Astrocyte (in vitro differentiated cells and primary cell): ENCODE measurements around the gene MRTFB.

Source experiments
- CTCF ChIP-seq: IDR thresholded peaks from 2 replicates; pipeline ENCODE4 v1.5.1; 2011; ENCODE audit warnings: low read depth, mild to moderate bottlenecking, inconsistent platforms, low read length, moderate library complexity; ENCODE audit not compliant: insufficient read depth
- EZH2 ChIP-seq: IDR thresholded peaks from 2 replicates; pipeline ENCODE4 v1.6.1; 2012; ENCODE audit warnings: mild to moderate bottlenecking, low read length, inconsistent platforms; ENCODE audit not compliant: insufficient read depth

DNA sequence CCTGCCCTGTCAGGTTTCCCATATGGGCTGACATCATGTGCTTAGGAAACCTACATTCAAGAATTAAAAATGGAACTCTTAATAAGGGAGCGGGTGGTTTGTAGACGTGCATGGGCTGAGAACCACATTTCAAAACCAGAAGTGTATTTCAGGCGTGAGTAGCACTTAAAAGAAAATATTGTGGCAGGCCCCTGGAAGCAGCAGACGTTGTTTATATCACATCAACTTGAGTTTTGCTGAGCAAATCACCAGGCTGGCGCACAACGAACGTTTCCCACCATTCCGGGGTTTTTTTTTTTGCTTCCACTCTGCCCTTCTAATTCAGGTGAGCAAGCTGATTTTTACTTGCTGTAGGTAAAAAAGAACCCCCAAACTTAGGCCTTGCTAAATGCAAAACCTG, 220.2 kb downstream of the MRTFB start:
- TF ChIP-seq EZH2 = no peak
- TF ChIP-seq CTCF = no peak
